HCT116 (cell line): ENCODE measurements around the gene ATP8A2. TPM values are rescaled to one million over a fixed set of nuclear protein-coding genes. Genes with fewer than 3 reads are reported as not detected.

Source experiments
- ATAC-seq: fragments of 200-7000 bp; cut with Tn5 transposase; 2 replicates; pipeline ENCODE4 v1.9.1; 2020; ENCODE audit warnings: mild to moderate bottlenecking, moderate library complexity
- BruUV-seq: library from RNA; stranded (reverse); fragments of 400-500 nt; replicated peaks from 2 replicates; lab custom pipeline; 2021; lab: Mats Ljungman, UMichigan
- CTCF ChIA-PET: fragments of 300-600 bp; sonication (Branson Sonifier 250); formaldehyde crosslinking; loops from one replicate; lab custom pipeline; 2021; ENCODE audit warnings: antibody characterized with exemption; lab: Charles Lee
- POLR2A ChIA-PET: fragments of 300-600, 350-600 bp; sonication (Branson Sonifier 250); formaldehyde crosslinking; loops from one replicate; lab custom pipeline; 2021; ENCODE audit warnings: antibody characterized with exemption; lab: Charles Lee
- RAD21 ChIA-PET, 2 experiments: fragments of 300-600 bp; sonication (Branson Sonifier 250); formaldehyde crosslinking; loops; one replicate each; lab custom pipeline; 2023; ENCODE audit warnings: low total read pairs in 2 of 2; ENCODE audit not compliant: uncharacterized antibody in 2 of 2, unreplicated experiment in 2 of 2, low non-redundant PET in 1 of 2; lab: Charles Lee
- DNase-seq: peaks from one replicate; pipeline ENCODE4 v3.0.0-alpha.2; 2010; ENCODE audit warnings: low read depth, low spot score
- H2AFZ ChIP-seq: fragments of 200-600 bp; shearing (Covaris generic), sonication (generic); 2 replicates; pipeline ENCODE4 v1.6.1; 2017; ENCODE audit warnings: low read depth, mixed run types, mixed read lengths, antibody characterized with exemption, low read length; ENCODE audit not compliant: poor library complexity, severe bottlenecking
- H3K27ac ChIP-seq: 2 replicates; pipeline ENCODE4 v1.5.1; 2012; ENCODE audit warnings: low read depth, low read length
- H3K27me3 ChIP-seq: fragments of 200-600 bp; sonication (generic); 2 replicates; pipeline ENCODE4 v1.6.1; 2016; ENCODE audit warnings: mixed run types, low read length, mixed read lengths; ENCODE audit not compliant: insufficient read depth
- H3K36me3 ChIP-seq, 2 experiments: fragments of 200-500 bp in 1 of 2; fragments of 200-600 bp in 1 of 2; sonication (Bioruptor generic) in 1 of 2; sonication (generic) in 1 of 2; 2 replicates each; pipeline versions ENCODE4 v1.5.1 to v1.6.1; 2014 to 2016; ENCODE audit warnings: low read length in 2 of 2, inconsistent platforms in 1 of 2, mixed read lengths in 1 of 2, mixed run types in 1 of 2; ENCODE audit not compliant: insufficient read depth in 2 of 2, control insufficient read depth in 1 of 2
- H3K4me1 ChIP-seq, 2 experiments: fragments of 200-600 bp in 1 of 2; sonication (generic) in 1 of 2; 2 replicates each; pipeline versions ENCODE4 v1.5.1 to v1.6.1; 2012 to 2017; ENCODE audit warnings: low read length in 2 of 2, inconsistent platforms in 1 of 2, mild to moderate bottlenecking in 1 of 2, mixed read lengths in 1 of 2, mixed run types in 1 of 2, moderate library complexity in 1 of 2; ENCODE audit not compliant: insufficient read depth in 2 of 2, control insufficient read depth in 1 of 2
- H3K4me2 ChIP-seq: fragments of 200-600 bp; sonication (generic); 2 replicates; pipeline ENCODE4 v1.6.1; 2017; ENCODE audit warnings: mixed run types, low read length, mixed read lengths
- H3K4me3 ChIP-seq, 2 experiments: fragments of 200-600 bp in 1 of 2; sonication (generic) in 1 of 2; replicated peaks in 1 of 2; 2 replicates each; pipeline ENCODE4 v1.5.1; 2011 to 2016; ENCODE audit warnings: low read length in 2 of 2, control low read depth in 1 of 2, low read depth in 1 of 2, mild to moderate bottlenecking in 1 of 2, mixed read lengths in 1 of 2, mixed run types in 1 of 2
- H3K79me2 ChIP-seq: fragments of 200-600 bp; sonication (generic); 2 replicates; pipeline ENCODE4 v1.6.1; 2017; ENCODE audit warnings: mild to moderate bottlenecking, mixed run types, low read length, moderate library complexity, mixed read lengths; ENCODE audit not compliant: insufficient read depth
- H3K9ac ChIP-seq: fragments of 200-600 bp; sonication (generic); 2 replicates; pipeline ENCODE4 v1.6.1; 2016; ENCODE audit warnings: low read length, mixed read lengths
- H3K9me2 ChIP-seq: fragments of 200-600 bp; sonication (generic), shearing (Covaris generic); 2 replicates; pipeline ENCODE4 v1.6.1; 2017; ENCODE audit warnings: mixed run types, mild to moderate bottlenecking, moderate library complexity; ENCODE audit not compliant: insufficient read depth
- H3K9me3 ChIP-seq, 2 experiments: fragments of 200-500 bp in 1 of 2; fragments of 200-600 bp in 1 of 2; sonication (Bioruptor generic) in 1 of 2; sonication (generic) in 1 of 2; 2 replicates each; pipeline ENCODE4 v1.6.1; 2014 to 2017; ENCODE audit warnings: low read length in 2 of 2, mixed read lengths in 2 of 2, inconsistent platforms in 1 of 2, low read depth in 1 of 2, mild to moderate bottlenecking in 1 of 2, mixed run types in 1 of 2, moderate library complexity in 1 of 2; ENCODE audit not compliant: control insufficient read depth in 1 of 2, insufficient read depth in 1 of 2
- H4K20me1 ChIP-seq: fragments of 200-600 bp; sonication (generic), shearing (Covaris generic); 2 replicates; pipeline ENCODE4 v1.6.1; 2017; ENCODE audit warnings: mixed run types, mild to moderate bottlenecking, moderate library complexity; ENCODE audit not compliant: insufficient read depth
- CBX3 ChIP-seq: IDR thresholded peaks from 2 replicates; pipeline ENCODE4 v1.6.1; 2012; ENCODE audit warnings: low read depth
- CEBPB ChIP-seq: IDR thresholded peaks from 2 replicates; pipeline ENCODE4 v1.6.1; 2012; ENCODE audit warnings: low read depth
- EGR1 ChIP-seq: IDR thresholded peaks from 2 replicates; pipeline ENCODE4 v1.6.1; 2012; ENCODE audit warnings: low read depth
- EZH2 ChIP-seq: fragments of 200-600 bp; sonication (generic); IDR thresholded peaks from 2 replicates; pipeline ENCODE4 v1.6.1; 2017; ENCODE audit warnings: antibody characterized with exemption, mixed run types
- EZH2phosphoT487 ChIP-seq: fragments of 200-600 bp; IDR thresholded peaks from 2 replicates; pipeline ENCODE4 v1.6.1; 2018; ENCODE audit warnings: antibody characterized with exemption, borderline replicate concordance
- POLR2AphosphoS5 ChIP-seq: IDR thresholded peaks from 2 replicates; pipeline ENCODE4 v1.6.1; 2011; ENCODE audit warnings: mild to moderate bottlenecking, low read depth, low read length, moderate library complexity
- RAD21 ChIP-seq: IDR thresholded peaks from 2 replicates; pipeline ENCODE4 v1.6.1; 2012; ENCODE audit warnings: low read depth, mild to moderate bottlenecking
- SRF ChIP-seq: IDR thresholded peaks from 2 replicates; pipeline ENCODE4 v1.6.1; 2012; ENCODE audit warnings: low read depth
- TCF7L2 ChIP-seq: IDR thresholded peaks from 2 replicates; pipeline ENCODE4 v1.7.0; 2011; ENCODE audit warnings: borderline replicate concordance, inconsistent platforms; ENCODE audit not compliant: insufficient read depth, insufficient read length; ENCODE audit errors: extremely low read depth
- YY1 ChIP-seq: IDR thresholded peaks from 2 replicates; pipeline ENCODE4 v1.6.1; 2011; ENCODE audit warnings: low read length, low read depth, moderate library complexity, mild to moderate bottlenecking; ENCODE audit not compliant: insufficient replicate concordance; ENCODE audit errors: extremely low read depth
- ZNF274 ChIP-seq: fragments of 200-500 bp; sonication (Bioruptor generic); IDR thresholded peaks from 2 replicates; pipeline ENCODE4 v1.6.1; 2014; ENCODE audit warnings: mild to moderate bottlenecking, low read depth, low read length, inconsistent platforms
- intact Hi-C: fragments of 100-400 bp; cut with micrococcal nuclease; formaldehyde crosslinking; loops from 2 replicates; pipeline ENCODE4 v1.10.0; 2022
- total RNA-seq: library from RNA; stranded (reverse); gene quantifications from one replicate; pipeline ENCODE4 v1.2.1, GENCODE V29; 2021; ENCODE audit not compliant: unreplicated experiment
- TF ChIP-seq, protein P1 (sequence below): IDR thresholded peaks from 2 replicates; pipeline ENCODE4 v1.6.1; 2012; ENCODE audit warnings: low read depth
- TF ChIP-seq, protein P2 (sequence below): IDR thresholded peaks from 2 replicates; pipeline ENCODE4 v1.6.1; 2011; ENCODE audit warnings: mild to moderate bottlenecking, low read length, moderate library complexity; ENCODE audit not compliant: insufficient replicate concordance; ENCODE audit errors: extremely low read depth
- TF ChIP-seq, protein P3 (sequence below): IDR thresholded peaks from 2 replicates; pipeline ENCODE4 v1.6.1; 2012

Gene ATP8A2
- total RNA-seq, 1 experiment from 2014 or later: not detected

DNA sequence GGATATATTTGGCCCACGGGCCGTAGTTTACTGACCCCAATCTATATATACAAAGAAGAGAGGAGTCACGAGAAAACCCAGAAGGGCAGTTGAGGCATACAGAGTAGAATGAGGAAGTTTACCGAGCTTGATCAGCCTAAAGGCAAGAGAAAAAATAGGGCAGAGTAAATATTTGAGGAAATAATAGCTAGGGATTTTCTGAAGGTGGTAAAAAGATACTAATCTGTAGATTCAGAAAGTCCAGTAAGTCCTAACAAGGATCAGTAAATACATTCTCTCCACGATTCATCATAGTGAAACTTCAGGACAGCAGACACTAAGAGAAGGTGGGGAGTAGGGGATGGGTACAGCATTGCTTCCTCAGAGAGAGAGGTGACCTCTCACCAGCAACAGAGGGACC lies 248.1 kb downstream of the ATP8A2 start:
- ChIA-PET RAD21 (no interaction called here), POLR2A (no interaction called here), CTCF (no interaction called here)
- Histone ChIP-seq H3K9me2 (no peaks in the 10 kb centered on the region), H3K4me1 (no peaks in the 10 kb centered on the region), H4K20me1 (no peaks in the 10 kb centered on the region), H3K79me2 (no peaks in the 10 kb centered on the region), H3K4me3 (no peak overlapping the region), H3K9ac (no peak overlapping the region), H3K9me3 (no peaks in the 10 kb centered on the region), H3K4me2 (no peak overlapping the region), H3K27me3 (peaks cover 58% of the 10 kb centered on the region), H3K27ac (no peak overlapping the region), H2AFZ (no peak overlapping the region), H3K36me3 (no peaks in the 10 kb centered on the region)
- DNase-seq (no peak), ATAC-seq (no peak)
- intact Hi-C loops: no loop called here
- no TSS peak for BruUV-seq
- TF ChIP-seq, protein P1, sequence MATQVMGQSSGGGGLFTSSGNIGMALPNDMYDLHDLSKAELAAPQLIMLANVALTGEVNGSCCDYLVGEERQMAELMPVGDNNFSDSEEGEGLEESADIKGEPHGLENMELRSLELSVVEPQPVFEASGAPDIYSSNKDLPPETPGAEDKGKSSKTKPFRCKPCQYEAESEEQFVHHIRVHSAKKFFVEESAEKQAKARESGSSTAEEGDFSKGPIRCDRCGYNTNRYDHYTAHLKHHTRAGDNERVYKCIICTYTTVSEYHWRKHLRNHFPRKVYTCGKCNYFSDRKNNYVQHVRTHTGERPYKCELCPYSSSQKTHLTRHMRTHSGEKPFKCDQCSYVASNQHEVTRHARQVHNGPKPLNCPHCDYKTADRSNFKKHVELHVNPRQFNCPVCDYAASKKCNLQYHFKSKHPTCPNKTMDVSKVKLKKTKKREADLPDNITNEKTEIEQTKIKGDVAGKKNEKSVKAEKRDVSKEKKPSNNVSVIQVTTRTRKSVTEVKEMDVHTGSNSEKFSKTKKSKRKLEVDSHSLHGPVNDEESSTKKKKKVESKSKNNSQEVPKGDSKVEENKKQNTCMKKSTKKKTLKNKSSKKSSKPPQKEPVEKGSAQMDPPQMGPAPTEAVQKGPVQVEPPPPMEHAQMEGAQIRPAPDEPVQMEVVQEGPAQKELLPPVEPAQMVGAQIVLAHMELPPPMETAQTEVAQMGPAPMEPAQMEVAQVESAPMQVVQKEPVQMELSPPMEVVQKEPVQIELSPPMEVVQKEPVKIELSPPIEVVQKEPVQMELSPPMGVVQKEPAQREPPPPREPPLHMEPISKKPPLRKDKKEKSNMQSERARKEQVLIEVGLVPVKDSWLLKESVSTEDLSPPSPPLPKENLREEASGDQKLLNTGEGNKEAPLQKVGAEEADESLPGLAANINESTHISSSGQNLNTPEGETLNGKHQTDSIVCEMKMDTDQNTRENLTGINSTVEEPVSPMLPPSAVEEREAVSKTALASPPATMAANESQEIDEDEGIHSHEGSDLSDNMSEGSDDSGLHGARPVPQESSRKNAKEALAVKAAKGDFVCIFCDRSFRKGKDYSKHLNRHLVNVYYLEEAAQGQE: no peak
- TF ChIP-seq EZH2phosphoT487 (no peak), SRF (no peak), TCF7L2 (no peak)

DNA sequence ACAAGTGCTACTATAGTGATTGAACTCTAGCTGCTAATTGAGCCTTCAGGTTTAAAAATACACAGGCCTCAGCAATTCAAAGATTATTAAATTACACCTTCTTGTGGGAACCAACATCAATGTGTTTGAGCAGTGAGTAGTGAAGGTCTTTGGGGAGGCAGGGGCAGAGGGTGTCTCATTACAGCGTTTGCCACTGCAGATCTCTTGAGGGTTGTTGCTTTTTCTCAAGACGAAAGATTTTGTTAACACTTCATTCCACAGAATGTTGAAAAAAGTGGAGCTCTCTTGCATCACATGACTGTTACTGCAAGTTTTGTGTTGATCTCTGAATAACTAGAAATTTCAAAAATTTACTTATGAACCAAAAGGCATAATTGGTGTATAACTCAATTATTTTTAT lies 253.6 kb downstream of the ATP8A2 start:
- TF ChIP-seq EGR1 (no peak), RAD21 (no peak), CEBPB (no peak), CBX3 (no peak), EZH2 (no peak), POLR2AphosphoS5 (no peak), TCF7L2 (no peak), SRF (no peak), EZH2phosphoT487 (no peak), ZNF274 (no peak), YY1 (no peak)
- TF ChIP-seq, protein P2, sequence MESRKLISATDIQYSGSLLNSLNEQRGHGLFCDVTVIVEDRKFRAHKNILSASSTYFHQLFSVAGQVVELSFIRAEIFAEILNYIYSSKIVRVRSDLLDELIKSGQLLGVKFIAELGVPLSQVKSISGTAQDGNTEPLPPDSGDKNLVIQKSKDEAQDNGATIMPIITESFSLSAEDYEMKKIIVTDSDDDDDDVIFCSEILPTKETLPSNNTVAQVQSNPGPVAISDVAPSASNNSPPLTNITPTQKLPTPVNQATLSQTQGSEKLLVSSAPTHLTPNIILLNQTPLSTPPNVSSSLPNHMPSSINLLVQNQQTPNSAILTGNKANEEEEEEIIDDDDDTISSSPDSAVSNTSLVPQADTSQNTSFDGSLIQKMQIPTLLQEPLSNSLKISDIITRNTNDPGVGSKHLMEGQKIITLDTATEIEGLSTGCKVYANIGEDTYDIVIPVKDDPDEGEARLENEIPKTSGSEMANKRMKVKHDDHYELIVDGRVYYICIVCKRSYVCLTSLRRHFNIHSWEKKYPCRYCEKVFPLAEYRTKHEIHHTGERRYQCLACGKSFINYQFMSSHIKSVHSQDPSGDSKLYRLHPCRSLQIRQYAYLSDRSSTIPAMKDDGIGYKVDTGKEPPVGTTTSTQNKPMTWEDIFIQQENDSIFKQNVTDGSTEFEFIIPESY: no peak
- TF ChIP-seq, protein P3, sequence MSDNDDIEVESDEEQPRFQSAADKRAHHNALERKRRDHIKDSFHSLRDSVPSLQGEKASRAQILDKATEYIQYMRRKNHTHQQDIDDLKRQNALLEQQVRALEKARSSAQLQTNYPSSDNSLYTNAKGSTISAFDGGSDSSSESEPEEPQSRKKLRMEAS: no peak
- H3K4me3 ChIP-seq: no peak overlapping the region
- H3K27me3 ChIP-seq: peaks cover 8% of the 10 kb centered on the region; the same call in 1 of the 2 replicates
- intact Hi-C loops: no loop called here
- DNase-seq: no peak
- no peak overlapping the region for H3K4me2 ChIP-seq
- no peak overlapping the region for H2AFZ ChIP-seq
- H3K36me3 ChIP-seq: no peaks in the 10 kb centered on the region
- H3K4me1 ChIP-seq: no peaks in the 10 kb centered on the region
- ATAC-seq: no peak
- H3K9me2 ChIP-seq: no peaks in the 10 kb centered on the region
- CTCF ChIA-PET: no interaction called here
- H4K20me1 ChIP-seq: no peaks in the 10 kb centered on the region
- H3K79me2 ChIP-seq: no peaks in the 10 kb centered on the region
- RAD21 ChIA-PET: no interaction called here
- no TSS peak for BruUV-seq
- H3K9ac ChIP-seq: no peak overlapping the region
- no peak overlapping the region for H3K27ac ChIP-seq
- H3K9me3 ChIP-seq: no peaks in the 10 kb centered on the region
- POLR2A ChIA-PET: no interaction called here
